CD4-positive, alpha-beta T cell (primary cell): ENCODE results near the gene TXNDC2. TPM values are rescaled to one million over a fixed set of nuclear protein-coding genes. Genes with fewer than 3 reads are reported as not detected.

ENCODE experiments used
- ATAC-seq: fragments of 200-7000 bp; cut with Tn5 transposase; one replicate; pipeline ENCODE4 v1.10.0; 2022; ENCODE audit warnings: mild to moderate bottlenecking; ENCODE audit not compliant: poor library complexity
- CTCF ChIA-PET: fragments of 350-600 bp; sonication (Branson Sonifier 250); formaldehyde crosslinking; loops from one replicate; lab custom pipeline; 2021; ENCODE audit warnings: antibody characterized with exemption, inconsistent platforms; lab: Charles Lee
- POLR2A ChIA-PET: fragments of 350-600 bp; sonication (Branson Sonifier 250); formaldehyde crosslinking; loops from one replicate; lab custom pipeline; 2021; ENCODE audit warnings: antibody characterized with exemption, inconsistent platforms; lab: Charles Lee
- DNase-seq, 14 experiments: peaks; one replicate each; pipeline ENCODE4 v3.0.0-alpha.2; 2013 to 2020; ENCODE audit warnings: mixed read lengths in 2 of 14
- H3K27ac ChIP-seq, 2 donors: one replicate each; pipeline versions ENCODE4 v1.5.1 to v1.7.0; 2013; ENCODE audit warnings: low read length in 2 of 2, low read depth in 1 of 2, mild to moderate bottlenecking in 1 of 2
- H3K27me3 ChIP-seq, 2 experiments: 1 replicate in 1 of 2; 2 replicates in 1 of 2; pipeline versions ENCODE4 v1.6.1 to v1.7.0; 2013; ENCODE audit warnings: low read length in 2 of 2, control low read depth in 1 of 2, mild to moderate bottlenecking in 1 of 2, moderate library complexity in 1 of 2; ENCODE audit not compliant: insufficient read depth in 2 of 2, control insufficient read depth in 1 of 2
- H3K36me3 ChIP-seq: one replicate; pipeline ENCODE4 v1.6.1; 2013; ENCODE audit warnings: low read length, control low read depth; ENCODE audit not compliant: insufficient read depth
- H3K4me1 ChIP-seq: one replicate; pipeline ENCODE4 v1.6.1; 2013; ENCODE audit warnings: low read length, control low read depth; ENCODE audit not compliant: insufficient read depth
- H3K4me3 ChIP-seq: one replicate; pipeline ENCODE4 v1.5.1; 2013; ENCODE audit warnings: mild to moderate bottlenecking, low read length, moderate library complexity
- H3K9me3 ChIP-seq, 2 experiments: 1 replicate in 1 of 2; 2 replicates in 1 of 2; pipeline versions ENCODE4 v1.6.1 to v1.7.0; 2013; ENCODE audit warnings: low read length in 2 of 2, mild to moderate bottlenecking in 2 of 2, control low read depth in 1 of 2, moderate library complexity in 1 of 2; ENCODE audit not compliant: control insufficient read depth in 1 of 2, insufficient read depth in 1 of 2
- H3K27ac Mint-ChIP-seq: one replicate; pipeline ENCODE4 v1.8.0; 2020; ENCODE audit warnings: mixed read lengths
- H3K27me3 Mint-ChIP-seq: one replicate; pipeline ENCODE4 v1.8.0; 2021; ENCODE audit warnings: mixed read lengths
- H3K36me3 Mint-ChIP-seq: one replicate; pipeline ENCODE4 v1.8.0; 2021; ENCODE audit warnings: low read depth, mixed read lengths
- H3K4me1 Mint-ChIP-seq: one replicate; pipeline ENCODE4 v1.8.0; 2021; ENCODE audit warnings: low read depth, mixed read lengths
- H3K4me3 Mint-ChIP-seq: one replicate; pipeline ENCODE4 v1.8.0; 2020; ENCODE audit warnings: mild to moderate bottlenecking, mixed read lengths
- H3K9me3 Mint-ChIP-seq: one replicate; pipeline ENCODE4 v1.8.0; 2020; ENCODE audit warnings: mixed read lengths
- CTCF ChIP-seq: fragments of 200-600 bp; IDR thresholded peaks from one replicate; pipeline ENCODE4 v1.8.0; 2022; ENCODE audit warnings: antibody characterized with exemption, mild to moderate bottlenecking
- intact Hi-C, 2 experiments: fragments of 100-400 bp; cut with DNase I in 1 of 2; cut with micrococcal nuclease in 1 of 2; formaldehyde crosslinking; loops; one replicate each; pipeline versions ENCODE4 v1.15.1 to v1.9.0; 2023 to 2025; cut with DNase I, micrococcal nuclease
- total RNA-seq, 174 experiments: library from RNA in 2 of 174; stranded (reverse) in 2 of 174; gene quantifications; one replicate each; pipeline ENCODE4 v1.2.3 and lab custom pipeline; 2021 to 2026

The TXNDC2 gene
- total RNA-seq, 2 experiments from 2014 or later, result not detected

- DNase-seq (no peak), ATAC-seq (no peak)
- Histone ChIP-seq H3K4me1 (no peaks in the 10 kb centered on the region), H3K36me3 (no peaks in the 10 kb centered on the region), H3K27me3 (peaks cover 3 to 20% of the 10 kb centered on the region in 2 experiments), H3K9me3 (no peaks in the 10 kb centered on the region), H3K4me3 (no peak overlapping the region), H3K27ac (no peak overlapping the region)
- no peaks in the 10 kb centered on the region for H3K36me3 Mint-ChIP-seq
- no peak overlapping the region for H3K4me3 Mint-ChIP-seq
- intact Hi-C loops, result no loop called here
- no peaks in the 10 kb centered on the region for H3K9me3 Mint-ChIP-seq
- no peak overlapping the region for H3K27ac Mint-ChIP-seq
- CTCF ChIA-PET, result no interaction called here
- peaks cover 19% of the 10 kb centered on the region for H3K27me3 Mint-ChIP-seq
- POLR2A ChIA-PET, result no interaction called here
- no peak for TF ChIP-seq CTCF
- H3K4me1 Mint-ChIP-seq, result no peaks in the 10 kb centered on the region
These were observed 33.3 kb upstream of the TXNDC2 start for GRCh38 chr18:9852266-9853081.

- no peaks in the 10 kb centered on the region for H3K36me3 ChIP-seq
- ATAC-seq, result no peak
- ChIA-PET POLR2A (no interaction called here), CTCF (no interaction called here)
- peaks cover under 1% of the 10 kb centered on the region for H3K27me3 Mint-ChIP-seq
- no peaks in the 10 kb centered on the region for H3K4me1 Mint-ChIP-seq
- H3K27ac ChIP-seq, result no peak overlapping the region
- H3K27ac Mint-ChIP-seq, result no peak overlapping the region
- no peak overlapping the region for H3K4me3 ChIP-seq
- H3K36me3 Mint-ChIP-seq, result no peaks in the 10 kb centered on the region
- H3K9me3 ChIP-seq, result no peaks in the 10 kb centered on the region
- no peak for TF ChIP-seq CTCF
- no peak for DNase-seq
- no peaks in the 10 kb centered on the region for H3K27me3 ChIP-seq
- no peak overlapping the region for H3K4me3 Mint-ChIP-seq
- no peaks in the 10 kb centered on the region for H3K9me3 Mint-ChIP-seq
- intact Hi-C loops, result no loop called here
- H3K4me1 ChIP-seq, result no peaks in the 10 kb centered on the region
These were observed 30.7 kb upstream of the TXNDC2 start for GRCh38 chr18:9854801-9855676.

- Histone ChIP-seq H3K4me3 (no peak overlapping the region), H3K9me3 (no peaks in the 10 kb centered on the region), H3K36me3 (no peaks in the 10 kb centered on the region), H3K27me3 (no peaks in the 10 kb centered on the region), H3K27ac (no peak overlapping the region), H3K4me1 (no peaks in the 10 kb centered on the region)
- Mint-ChIP-seq H3K4me3 (no peak overlapping the region), H3K9me3 (no peaks in the 10 kb centered on the region), H3K27ac (no peak overlapping the region), H3K4me1 (no peaks in the 10 kb centered on the region), H3K27me3 (no peaks in the 10 kb centered on the region), H3K36me3 (no peaks in the 10 kb centered on the region)
- POLR2A ChIA-PET, result no interaction called here
- DNase-seq (no peak), ATAC-seq (no peak)
- no peak for TF ChIP-seq CTCF
- CTCF ChIA-PET, result no interaction called here
- intact Hi-C loops, result no loop called here
These were observed 30.1 kb upstream of the TXNDC2 start for GRCh38 chr18:9855681-9856080.
